GM20000 (cell line): ENCODE data around the gene ABCC11.
A peak's percentile ranks its signal among the peaks of the same experiment; 100 is the strongest.
"Not testable (repeated sequence)": the region's sequence is repeated elsewhere in the genome, so short reads cannot be mapped to it uniquely, and the experiment has no call there.

Experiments
- DNase-seq: peaks from one replicate; pipeline ENCODE4 v3.0.0; 2012; ENCODE audit warnings: low spot score
- CTCF ChIP-seq: IDR thresholded peaks from 2 replicates; pipeline ENCODE4 v1.5.1; 2012; ENCODE audit warnings: mild to moderate bottlenecking, control low read depth; ENCODE audit errors: extremely low read depth, missing control alignments

Gene ABCC11

GRCh38 chr16:48172682-48173081 is 74.7 kb downstream of the ABCC11 start:
- DNase-seq: no peak
- TF ChIP-seq CTCF: no peak

GRCh38 chr16:48169896-48170295 is 77.4 kb downstream of the ABCC11 start:
- no peak for TF ChIP-seq CTCF

GRCh38 chr16:48168075-48168474 is 79.3 kb downstream of the ABCC11 start:
- no peak for DNase-seq
- no peak for TF ChIP-seq CTCF

More at GRCh38 chr16:48169896-48170295, 77.4 kb downstream of the ABCC11 start:
- DNase-seq: no peak

GRCh38 chr16:48166617-48167016 is 80.7 kb downstream of the ABCC11 start:
- DNase-seq: not testable (repeated sequence)

- DNase-seq: no peak
- TF ChIP-seq CTCF: no peak
These were observed 81.3 kb downstream of the ABCC11 start for GRCh38 chr16:48165961-48166578.

GRCh38 chr16:48164907-48165715 is 82.2 kb downstream of the ABCC11 start:
- DNase-seq: peak; percentile 78

GRCh38 chr16:48162839-48163410 is 84.4 kb downstream of the ABCC11 start:
- TF ChIP-seq CTCF: no peak
- DNase-seq: no peak

More at GRCh38 chr16:48164907-48165715, 82.2 kb downstream of the ABCC11 start:
- peak; percentile 92 for TF ChIP-seq CTCF
